HepG2 (cell line): ENCODE results near the gene ADGRG6. TPM values are rescaled to one million over a fixed set of nuclear protein-coding genes. Genes with fewer than 3 reads are reported as not detected.

Source experiments
- polyA plus RNA-seq, 8 experiments: library from polyadenylated mRNA; depleted of rRNA in 3 of 8; stranded (reverse) in 7 of 8; unstranded in 1 of 8; fragments of >200 nt; fragmentation: Illumina TruSeq in 4 of 8; extraction: Trizol in 4 of 8; gene quantifications; 2 replicates each; pipeline versions ENCODE4 v1.2.1 to v1.2.3, GENCODE V29; 2011 to 2016; ENCODE audit warnings: low read depth in 4 of 8, missing spikeins in 1 of 8, mixed read lengths in 1 of 8; ENCODE audit not compliant: insufficient read depth in 1 of 8
- total RNA-seq, 5 experiments: library from RNA; depleted of rRNA; stranded (reverse); fragments of >200 nt; fragmentation: Illumina TruSeq; extraction: Trizol; gene quantifications; 2 replicates each; pipeline ENCODE4 v1.2.3, GENCODE V29; 2016; ENCODE audit warnings: low read depth in 1 of 5

ADGRG6 gene
- total and polyA plus RNA-seq, 2 of the 13 experiments (the other 11 are each of a cell fraction or from before 2014, with no cell fraction given): 129 to 249 TPM

Other genes with a start within 250 kb of the ADGRG6 start
- not detected in 2 replicates for gene GJE1, start 169.1 kb upstream of the ADGRG6 start, total RNA-seq (2016; rRNA removed; fragmentation: Illumina TruSeq; extraction: Trizol)
- not detected in 2 replicates for gene GJE1, start 169.1 kb upstream of the ADGRG6 start, polyA plus RNA-seq (2011; rRNA removed)
- not detected in 2 replicates for gene NMBR, start 154.9 kb upstream of the ADGRG6 start, total RNA-seq (2016; rRNA removed; fragmentation: Illumina TruSeq; extraction: Trizol)
- gene NMBR, start 154.9 kb upstream of the ADGRG6 start, polyA plus RNA-seq (2011; rRNA removed): not detected in 2 replicates
- 89.1 and 143 TPM in 2 replicates for gene VTA1, start 154.7 kb upstream of the ADGRG6 start, total RNA-seq (2016; rRNA removed; fragmentation: Illumina TruSeq; extraction: Trizol)
- gene VTA1, start 154.7 kb upstream of the ADGRG6 start, polyA plus RNA-seq (2011; rRNA removed): 53.8 and 70.7 TPM in 2 replicates